ENCODE measurements around the gene GPRIN3. TPM values are rescaled to one million over a fixed set of nuclear protein-coding genes. Genes with fewer than 3 reads are reported as not detected.

Gene GPRIN3
- total RNA-seq, 1 donor from 2014 or later: 2.6 TPM

DNA sequence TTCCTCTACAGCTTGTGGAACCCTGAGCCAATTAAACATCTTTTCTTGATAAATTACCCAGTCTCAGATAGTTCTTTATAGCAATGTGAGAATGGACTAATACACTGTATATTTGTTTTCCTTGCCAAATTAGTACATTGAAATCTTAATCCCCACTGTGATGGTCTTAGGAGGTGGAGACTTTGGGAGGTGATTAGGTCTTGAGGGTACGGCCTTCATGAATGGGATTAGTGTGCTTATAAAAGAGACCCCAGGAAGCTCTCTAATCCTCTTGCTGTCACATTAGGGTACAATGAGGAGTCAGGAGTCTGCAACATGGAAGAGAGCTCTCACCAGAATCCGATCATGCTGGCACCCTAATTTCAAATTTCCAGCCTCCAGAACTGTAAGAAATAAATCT is 109.7 kb downstream of the GPRIN3 start:
- Histone ChIP-seq H3K79me2 (ENCODE audit: insufficient read depth, low read length) (no peaks in the 10 kb centered on the region), H3K27me3 (ENCODE audit: insufficient read depth, low read length) (no peaks in the 10 kb centered on the region), H3K4me2 (ENCODE audit: low read length) (no peak overlapping the region), H4K20me1 (ENCODE audit: insufficient read depth, low read length) (no peaks in the 10 kb centered on the region), H2AFZ (ENCODE audit: low read depth, low read length) (no peak overlapping the region), H3K4me1 (ENCODE audit: insufficient read depth, low read length) (no peaks in the 10 kb centered on the region), H3K9me3 (ENCODE audit: insufficient read depth, low read depth, low read length) (no peaks in the 10 kb centered on the region), H3K36me3 (ENCODE audit: insufficient read depth, low read length) (no peaks in the 10 kb centered on the region), H3K27ac (ENCODE audit: low read depth, low read length) (no peak overlapping the region), H3K4me3 (ENCODE audit: insufficient read depth, low read depth, low read length) (no peak overlapping the region), H3K9ac (ENCODE audit: low read length) (no peak overlapping the region)
- DNase-seq (ENCODE audit: low read depth) (no peak), FAIRE-seq (no peak)
- H3K36me3 Mint-ChIP-seq (ENCODE audit: low read depth, unreplicated experiment): no peaks in the 10 kb centered on the region
- no peak overlapping the region for H3K27ac Mint-ChIP-seq (ENCODE audit: unreplicated experiment)
- no peaks in the 10 kb centered on the region for H3K27me3 Mint-ChIP-seq (ENCODE audit: low read depth, unreplicated experiment)
- TF ChIP-seq, protein P1, sequence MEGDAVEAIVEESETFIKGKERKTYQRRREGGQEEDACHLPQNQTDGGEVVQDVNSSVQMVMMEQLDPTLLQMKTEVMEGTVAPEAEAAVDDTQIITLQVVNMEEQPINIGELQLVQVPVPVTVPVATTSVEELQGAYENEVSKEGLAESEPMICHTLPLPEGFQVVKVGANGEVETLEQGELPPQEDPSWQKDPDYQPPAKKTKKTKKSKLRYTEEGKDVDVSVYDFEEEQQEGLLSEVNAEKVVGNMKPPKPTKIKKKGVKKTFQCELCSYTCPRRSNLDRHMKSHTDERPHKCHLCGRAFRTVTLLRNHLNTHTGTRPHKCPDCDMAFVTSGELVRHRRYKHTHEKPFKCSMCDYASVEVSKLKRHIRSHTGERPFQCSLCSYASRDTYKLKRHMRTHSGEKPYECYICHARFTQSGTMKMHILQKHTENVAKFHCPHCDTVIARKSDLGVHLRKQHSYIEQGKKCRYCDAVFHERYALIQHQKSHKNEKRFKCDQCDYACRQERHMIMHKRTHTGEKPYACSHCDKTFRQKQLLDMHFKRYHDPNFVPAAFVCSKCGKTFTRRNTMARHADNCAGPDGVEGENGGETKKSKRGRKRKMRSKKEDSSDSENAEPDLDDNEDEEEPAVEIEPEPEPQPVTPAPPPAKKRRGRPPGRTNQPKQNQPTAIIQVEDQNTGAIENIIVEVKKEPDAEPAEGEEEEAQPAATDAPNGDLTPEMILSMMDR (IDR thresholded peaks at IDR 0.05; ENCODE audit: insufficient read depth, low read depth, low read length): no peak
- no peak for TF ChIP-seq EZH2 (IDR thresholded peaks at IDR 0.05; ENCODE audit: insufficient read depth, low read length)
- peaks cover 2% of the 10 kb centered on the region for H3K9me3 Mint-ChIP-seq (ENCODE audit: unreplicated experiment)
- H3K4me1 Mint-ChIP-seq (ENCODE audit: low read depth, unreplicated experiment): peaks cover 1% of the 10 kb centered on the region
- H3K4me3 Mint-ChIP-seq (ENCODE audit: unreplicated experiment): no peak overlapping the region

DNA sequence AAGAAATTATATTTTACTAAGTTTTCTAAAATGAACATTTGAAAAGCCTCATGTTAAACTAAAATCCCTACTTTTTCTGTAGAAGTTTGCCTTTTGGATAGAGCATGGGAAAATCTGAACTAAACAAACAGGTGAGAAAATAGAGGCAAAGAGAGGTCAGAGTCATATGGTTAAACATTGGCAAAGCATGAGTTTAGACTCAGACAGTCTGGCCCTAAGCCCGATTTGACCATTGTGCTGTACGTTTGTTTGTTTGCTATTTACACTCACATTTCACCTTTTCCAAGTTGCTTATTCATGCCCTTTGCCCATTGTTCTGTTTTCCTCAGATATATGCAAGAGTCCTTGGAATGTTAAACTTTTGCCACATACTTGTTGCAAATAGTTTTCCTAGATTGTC is 110.9 kb downstream of the GPRIN3 start:
- H2AFZ ChIP-seq (ENCODE audit: low read depth, low read length): no peak overlapping the region
- no peaks in the 10 kb centered on the region for H3K36me3 Mint-ChIP-seq (ENCODE audit: low read depth, unreplicated experiment)

DNA sequence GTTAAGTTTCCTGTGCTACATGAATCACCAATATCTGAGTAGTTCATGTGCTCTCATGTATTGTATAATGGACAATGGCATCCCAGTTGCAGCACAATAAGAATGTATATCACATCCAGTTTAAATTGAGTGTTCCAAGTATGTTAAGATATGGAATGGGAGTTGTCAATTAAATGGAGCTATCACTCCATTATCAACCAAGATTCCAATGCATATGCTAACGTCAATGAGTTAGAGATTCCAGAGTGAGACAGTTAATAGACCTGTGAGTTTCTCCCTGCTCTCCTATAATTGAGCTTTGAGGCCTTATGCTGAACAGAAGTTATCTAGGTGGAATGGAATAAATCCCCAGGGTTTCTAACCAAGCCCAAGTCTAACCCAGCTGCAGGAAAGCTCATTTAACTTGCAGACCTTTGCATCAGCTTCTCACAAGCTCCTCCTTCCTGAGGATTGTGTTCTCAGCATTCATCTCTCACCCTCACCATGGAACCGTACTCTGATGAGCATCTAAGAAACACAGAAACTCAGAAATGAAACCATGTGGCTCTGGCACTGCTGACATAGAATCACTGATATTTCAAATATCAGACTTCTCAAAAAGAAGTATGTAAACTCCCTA is 111.4 kb downstream of the GPRIN3 start:
- Mint-ChIP-seq H3K9me3 (ENCODE audit: unreplicated experiment) (no peaks in the 10 kb centered on the region), H3K36me3 (ENCODE audit: low read depth, unreplicated experiment) (no peaks in the 10 kb centered on the region), H3K4me1 (ENCODE audit: low read depth, unreplicated experiment) (peaks cover 1% of the 10 kb centered on the region), H3K4me3 (ENCODE audit: unreplicated experiment) (no peak overlapping the region), H3K27me3 (ENCODE audit: low read depth, unreplicated experiment) (no peaks in the 10 kb centered on the region), H3K27ac (ENCODE audit: unreplicated experiment) (peak overlapping the region; percentile 38)
- TF ChIP-seq, protein P1 (IDR thresholded peaks at IDR 0.05; ENCODE audit: insufficient read depth, low read depth, low read length): no peak
- no peak for TF ChIP-seq EZH2 (IDR thresholded peaks at IDR 0.05; ENCODE audit: insufficient read depth, low read length)
- H3K4me2 ChIP-seq (ENCODE audit: low read length): no peak overlapping the region
- H3K27ac ChIP-seq (ENCODE audit: low read depth, low read length): no peak overlapping the region
- H2AFZ ChIP-seq (ENCODE audit: low read depth, low read length): no peak overlapping the region
- H3K4me1 ChIP-seq (ENCODE audit: insufficient read depth, low read length): no peaks in the 10 kb centered on the region
- H3K36me3 ChIP-seq (ENCODE audit: insufficient read depth, low read length): no peaks in the 10 kb centered on the region
- H3K27me3 ChIP-seq (ENCODE audit: insufficient read depth, low read length): no peaks in the 10 kb centered on the region
- H3K4me3 ChIP-seq (ENCODE audit: insufficient read depth, low read depth, low read length): no peak overlapping the region
- no peak overlapping the region for H3K9ac ChIP-seq (ENCODE audit: low read length)
- H3K79me2 ChIP-seq (ENCODE audit: insufficient read depth, low read length): no peaks in the 10 kb centered on the region
- DNase-seq (ENCODE audit: low read depth) (no peak), FAIRE-seq (no peak)
- no peaks in the 10 kb centered on the region for H3K9me3 ChIP-seq (ENCODE audit: insufficient read depth, low read depth, low read length)
- H4K20me1 ChIP-seq (ENCODE audit: insufficient read depth, low read length): no peaks in the 10 kb centered on the region

More for the DNA sequence above, 110.9 kb downstream of the GPRIN3 start:
- Histone ChIP-seq H3K27ac (ENCODE audit: low read depth, low read length) (no peak overlapping the region), H3K4me1 (ENCODE audit: insufficient read depth, low read length) (no peaks in the 10 kb centered on the region), H3K9me3 (ENCODE audit: insufficient read depth, low read depth, low read length) (no peaks in the 10 kb centered on the region), H4K20me1 (ENCODE audit: insufficient read depth, low read length) (no peaks in the 10 kb centered on the region), H3K4me2 (ENCODE audit: low read length) (no peak overlapping the region), H3K27me3 (ENCODE audit: insufficient read depth, low read length) (no peaks in the 10 kb centered on the region), H3K79me2 (ENCODE audit: insufficient read depth, low read length) (no peaks in the 10 kb centered on the region), H3K9ac (ENCODE audit: low read length) (no peak overlapping the region), H3K4me3 (ENCODE audit: insufficient read depth, low read depth, low read length) (no peak overlapping the region), H3K36me3 (ENCODE audit: insufficient read depth, low read length) (no peaks in the 10 kb centered on the region)
- no peaks in the 10 kb centered on the region for H3K27me3 Mint-ChIP-seq (ENCODE audit: low read depth, unreplicated experiment)
- no peak overlapping the region for H3K4me3 Mint-ChIP-seq (ENCODE audit: unreplicated experiment)
- peaks cover 2% of the 10 kb centered on the region for H3K9me3 Mint-ChIP-seq (ENCODE audit: unreplicated experiment)
- peak overlapping the region; percentile 38 for H3K27ac Mint-ChIP-seq (ENCODE audit: unreplicated experiment)
- H3K4me1 Mint-ChIP-seq (ENCODE audit: low read depth, unreplicated experiment): peaks cover 1% of the 10 kb centered on the region
- FAIRE-seq: no peak
- DNase-seq (ENCODE audit: low read depth): peak; percentile 3
- no peak for TF ChIP-seq EZH2 (IDR thresholded peaks at IDR 0.05; ENCODE audit: insufficient read depth, low read length)
- TF ChIP-seq, protein P1 (IDR thresholded peaks at IDR 0.05; ENCODE audit: insufficient read depth, low read depth, low read length): no peak

Data from astrocyte (in vitro differentiated cells and primary cell).